H4 (cell line): Measurements from ENCODE around the gene BCAS2. TPM values are rescaled to one million over a fixed set of nuclear protein-coding genes. Genes with fewer than 3 reads are reported as not detected.
"Not testable (repeated sequence)": the region's sequence is repeated elsewhere in the genome, so short reads cannot be mapped to it uniquely, and the experiment has no call there.

Experiments
- DNase-seq: peaks from one replicate; pipeline ENCODE4 v3.0.0-alpha.2; 2015; ENCODE audit warnings: low spot score
- total RNA-seq: library from RNA; depleted of rRNA; stranded (reverse); fragments of >200 nt; shearing (Covaris generic); gene quantifications from 2 replicates; pipeline ENCODE4 v1.2.3, GENCODE V29; 2014; rRNA removed

BCAS2 gene
- 42.3 and 56.8 TPM in 2 replicates for total RNA-seq

DNA sequence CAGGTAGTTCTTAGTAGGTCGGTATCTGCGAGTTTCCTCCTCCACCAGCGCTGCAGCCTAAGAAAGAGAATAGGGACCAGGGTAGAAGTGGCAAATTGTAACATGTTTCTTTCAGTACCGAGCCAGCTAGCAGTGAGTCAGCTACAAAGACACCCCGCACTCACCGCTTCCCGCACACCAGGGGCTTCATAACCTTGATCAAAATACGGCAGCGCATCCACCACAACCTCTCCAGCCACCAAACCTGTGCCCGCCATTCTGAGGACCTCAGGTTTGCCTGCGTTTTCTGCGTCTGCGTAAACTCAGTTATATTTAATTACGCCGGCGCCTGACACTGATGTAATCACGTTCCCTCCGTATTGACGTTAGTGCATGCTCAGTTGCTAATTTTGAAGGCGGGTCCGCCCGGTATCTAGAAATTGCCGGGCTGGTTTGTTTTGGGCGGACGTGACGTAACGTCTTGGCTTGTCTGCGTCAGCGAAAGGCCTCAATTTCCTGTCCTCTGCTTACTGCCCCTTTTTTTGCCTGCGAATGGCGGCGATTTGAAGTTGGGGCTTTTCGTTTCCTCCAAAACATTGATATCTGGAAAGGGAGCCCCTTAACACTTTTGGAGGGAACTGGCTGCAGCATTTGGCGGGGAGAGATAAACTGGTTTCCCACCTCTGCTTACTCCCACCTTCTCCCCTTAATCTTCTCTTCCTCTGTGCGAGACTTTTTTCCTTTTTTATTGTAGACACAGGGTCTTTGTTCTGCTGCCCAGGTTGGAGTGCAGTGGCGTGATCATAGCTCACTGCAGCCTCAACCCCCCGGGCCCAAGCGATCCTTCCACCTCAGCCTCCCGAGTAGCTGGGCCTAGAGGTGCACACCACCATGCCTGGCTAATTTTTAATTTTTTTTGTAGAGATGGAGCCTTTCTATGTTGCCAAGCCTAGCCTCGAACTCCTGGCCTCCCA, at the start of gene BCAS2:
Gene BCAS2, minus strand, starts transcription at position 281 of the 953 bp plus-strand sequence. Its CDS starts 24 bp downstream, at position 257.
- DNase-seq = peak; percentile 94

DNA sequence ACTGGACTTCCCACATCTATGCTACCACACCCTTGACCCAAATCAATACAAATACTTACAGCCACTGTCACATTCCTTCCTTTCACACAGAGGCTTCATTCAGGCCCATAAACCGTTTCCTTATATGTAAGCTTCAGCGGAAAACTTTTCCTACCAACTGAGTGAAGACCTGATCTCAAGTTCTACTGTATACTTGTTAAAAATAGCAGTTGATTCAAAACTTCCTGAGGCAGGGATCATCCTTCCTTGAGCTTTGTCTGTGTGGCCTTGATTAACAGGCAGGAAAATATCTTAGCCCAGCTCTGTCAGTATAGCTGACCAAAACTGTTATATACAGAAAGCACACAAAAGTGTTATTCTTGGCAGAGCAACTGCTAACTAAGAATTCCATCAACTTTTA, 45.7 kb upstream of the BCAS2 start:
- no peak for DNase-seq

- DNase-seq = no peak
Measured at GRCh38 chr1:114623364-114623763, 41.9 kb upstream of the BCAS2 start.

GRCh38 chr1:114620419-114620818, 39.0 kb upstream of the BCAS2 start:
- DNase-seq = no peak

DNA sequence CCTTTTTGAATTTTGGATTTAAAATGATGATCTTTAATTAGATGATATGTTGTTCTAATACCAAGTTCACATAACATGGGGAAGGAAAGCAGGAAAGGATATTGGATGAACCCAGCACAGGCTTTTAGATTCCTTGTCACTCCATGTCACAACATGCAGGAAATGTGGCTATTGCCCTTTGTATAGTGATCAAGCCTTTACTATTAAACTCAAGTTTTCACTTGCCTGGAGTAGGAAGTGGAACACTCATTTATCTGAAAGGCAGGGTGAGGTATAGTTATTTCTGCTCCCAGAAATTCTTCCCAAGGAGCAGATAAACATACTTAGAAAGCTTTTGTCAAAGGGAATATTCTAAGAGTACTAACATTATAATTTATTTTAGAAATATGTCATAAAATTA, 37.2 kb upstream of the BCAS2 start:
- no peak for DNase-seq

- peak; percentile 13 for DNase-seq
Measured at GRCh38 chr1:114610546-114611245, 29.3 kb upstream of the BCAS2 start.

DNA sequence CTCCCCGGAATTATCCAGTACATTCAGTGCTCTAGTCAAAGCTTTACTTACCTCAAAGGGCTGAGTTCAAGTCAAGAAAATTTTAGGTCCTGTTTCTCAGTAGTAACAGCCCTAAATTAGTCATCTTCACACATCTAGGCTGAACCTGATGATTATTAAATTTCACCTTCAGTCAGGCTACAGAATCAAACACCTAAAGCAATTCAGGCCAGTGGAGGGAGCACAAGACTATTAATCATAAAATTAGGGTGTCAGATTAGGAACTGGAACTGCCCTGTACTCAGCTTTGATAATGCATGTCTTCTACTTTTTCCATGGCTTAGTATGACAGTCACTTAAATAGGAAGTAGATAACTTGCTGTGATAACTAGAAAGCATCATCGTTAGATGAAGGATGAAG, 28.4 kb upstream of the BCAS2 start:
- DNase-seq = no peak

GRCh38 chr1:114609026-114609425, 27.6 kb upstream of the BCAS2 start:
- DNase-seq = no peak

DNA sequence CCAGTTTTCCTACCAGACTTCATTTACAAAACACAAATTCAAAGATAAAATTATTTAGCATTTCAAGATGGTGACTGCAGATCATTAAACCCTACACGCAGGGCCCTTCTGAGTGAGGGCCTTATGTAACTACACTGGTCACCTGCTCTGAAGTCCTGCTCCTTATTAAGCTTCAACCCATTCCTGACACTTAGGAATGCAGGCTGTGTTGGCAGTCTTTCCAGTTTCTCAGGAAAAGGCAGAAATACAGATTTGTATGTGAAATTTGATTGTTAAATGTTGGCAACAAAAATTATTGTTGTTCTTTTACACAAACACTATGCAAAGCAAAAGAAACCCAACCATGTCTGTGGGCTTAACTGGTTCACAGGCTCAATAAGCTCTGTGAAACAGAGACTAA, 25.8 kb upstream of the BCAS2 start:
- no peak for DNase-seq

DNA sequence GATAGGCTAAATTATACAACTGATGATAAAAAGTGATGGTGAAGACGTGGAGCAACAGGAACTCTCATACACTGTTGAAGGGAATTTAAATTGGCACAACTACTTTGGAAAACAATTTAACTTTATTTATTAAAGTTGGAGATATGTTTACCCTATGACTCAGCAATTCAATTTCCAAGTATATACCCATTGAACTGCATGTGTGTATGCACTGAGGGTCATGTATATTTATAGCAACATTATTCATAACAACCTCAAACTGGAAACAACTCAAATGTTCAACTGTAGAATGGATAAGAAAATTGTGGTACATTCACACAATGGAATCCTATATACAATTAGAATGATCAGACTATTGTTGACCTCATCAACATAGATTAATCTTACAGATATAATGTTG, 16.5 kb upstream of the BCAS2 start:
- no peak for DNase-seq

GRCh38 chr1:114595602-114596001, 14.2 kb upstream of the BCAS2 start:
- no peak for DNase-seq

DNA sequence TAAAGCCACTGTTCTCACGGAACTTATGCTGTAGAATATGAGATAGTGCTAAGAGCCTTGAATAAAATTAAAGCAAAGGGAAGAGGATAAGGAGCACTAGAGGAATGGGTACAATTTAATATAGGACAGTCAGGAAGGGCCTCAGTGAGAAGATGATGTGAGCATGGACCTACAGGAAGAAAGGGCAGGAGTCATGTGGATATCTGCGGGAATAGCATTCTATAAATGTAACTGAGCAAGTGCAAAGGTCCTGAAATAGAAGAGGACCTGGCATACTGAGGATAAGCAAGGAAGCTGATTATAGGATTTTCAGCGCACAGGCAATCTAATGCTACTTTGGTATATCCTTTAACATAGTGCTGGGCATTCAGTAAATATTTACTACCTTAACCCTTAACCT, 12.6 kb upstream of the BCAS2 start:
- DNase-seq = no peak

GRCh38 chr1:114589122-114589521, 7.7 kb upstream of the BCAS2 start:
- no peak for DNase-seq

- no peak for DNase-seq
Measured at GRCh38 chr1:114588196-114588689, 6.8 kb upstream of the BCAS2 start.

DNA sequence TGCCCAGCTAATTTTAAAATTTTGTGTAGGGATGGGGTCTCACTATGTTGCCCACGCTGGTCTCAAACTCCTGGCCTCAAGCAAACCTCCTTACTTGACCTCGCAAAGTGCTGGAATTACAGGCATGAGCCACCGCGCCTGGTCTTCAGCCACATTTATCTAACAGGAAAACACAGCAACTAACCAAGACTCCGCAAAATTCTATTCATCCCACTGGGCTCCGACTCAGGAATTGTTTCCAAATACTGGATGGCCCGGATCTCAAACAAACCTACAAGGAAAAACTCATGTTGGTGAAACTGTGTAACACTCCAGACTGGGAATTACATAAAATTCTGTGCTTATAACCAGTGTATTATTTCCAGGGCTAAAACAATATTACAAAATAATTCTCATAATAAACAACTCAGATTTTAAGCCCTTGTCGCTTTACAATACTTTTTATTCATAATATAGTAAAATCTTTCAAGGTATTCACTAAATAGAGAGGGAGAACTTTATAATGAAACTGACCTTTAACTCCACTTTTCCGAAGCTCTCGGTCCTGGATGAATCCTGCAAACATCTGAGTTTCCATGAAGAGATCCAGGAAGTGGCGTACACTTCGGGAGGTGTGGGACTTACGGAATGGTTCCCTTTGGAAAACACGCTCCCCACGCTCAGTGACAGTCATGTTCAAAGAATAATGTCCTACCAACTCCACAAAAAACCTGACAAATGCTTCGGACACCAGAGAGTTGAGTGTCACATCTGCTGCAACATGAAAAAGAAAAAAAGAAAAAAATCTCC, 6.0 kb upstream of the BCAS2 start:
- no peak for DNase-seq

DNA sequence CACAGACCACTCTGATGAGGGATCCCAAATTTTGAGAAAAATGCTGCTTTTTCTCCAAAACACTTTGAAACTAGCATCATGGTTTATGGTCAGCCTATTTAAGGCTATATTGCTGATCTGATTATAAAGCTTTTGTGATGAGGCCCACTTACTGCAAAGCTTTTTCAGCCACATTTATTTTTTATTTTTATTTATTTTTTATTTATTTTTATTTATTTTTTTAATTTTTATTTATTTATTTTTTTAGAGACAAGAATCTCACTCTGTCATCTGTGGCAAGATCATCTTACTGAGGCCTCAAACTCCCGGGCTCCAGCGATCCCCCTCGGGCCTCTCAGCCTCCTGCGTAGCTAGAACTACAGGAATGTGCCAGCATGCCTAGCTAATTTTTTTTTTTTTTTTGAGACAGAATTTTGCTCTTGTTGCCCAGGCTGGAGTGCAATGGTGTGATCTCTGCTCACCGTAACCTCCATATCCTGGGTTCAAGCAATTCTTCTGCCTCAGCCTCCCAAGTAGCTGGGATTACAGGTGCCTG, 5.2 kb upstream of the BCAS2 start:
- no peak for DNase-seq

DNA sequence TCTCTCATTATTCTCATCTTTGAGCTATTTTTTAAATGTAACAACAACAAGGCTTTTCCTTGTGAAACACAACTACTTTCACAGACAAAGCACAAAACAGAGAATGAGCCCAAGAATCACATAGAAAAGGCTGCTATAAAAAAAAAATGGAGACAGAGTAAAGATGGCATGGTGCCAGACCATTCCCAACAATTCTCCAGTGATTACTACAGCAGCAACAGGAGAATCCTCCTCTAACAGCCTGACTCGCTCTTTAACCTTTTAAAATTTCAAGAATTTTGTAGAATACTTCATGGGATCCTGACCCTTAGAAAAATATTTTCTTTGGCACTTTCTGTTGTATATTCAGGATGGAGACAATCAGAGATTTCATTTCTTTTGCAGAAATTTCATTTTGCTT, 3.8 kb upstream of the BCAS2 start:
- no peak for DNase-seq

DNA sequence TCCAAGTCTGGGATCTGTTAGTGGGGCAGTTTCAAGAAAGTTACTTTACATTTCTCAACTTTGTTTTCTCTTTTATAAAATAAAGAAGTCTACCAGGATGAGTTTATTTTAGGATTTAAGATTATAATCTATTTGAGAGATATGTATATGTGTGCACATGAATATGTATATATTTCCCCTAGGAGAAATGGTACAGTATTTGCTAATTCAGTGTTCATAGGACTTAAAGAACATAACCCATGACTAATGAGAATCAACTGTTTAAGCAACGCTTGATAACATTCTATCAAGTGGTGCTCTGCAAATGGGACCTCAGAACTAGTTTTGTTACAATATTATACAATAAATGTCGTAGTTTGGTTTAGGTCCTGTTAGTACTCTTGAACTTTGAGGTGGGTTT, 7.0 kb downstream of the BCAS2 start:
- no peak for DNase-seq

- DNase-seq = no peak
Measured at GRCh38 chr1:114564141-114564540, 17.3 kb downstream of the BCAS2 start.

- DNase-seq = not testable (repeated sequence)
Measured at GRCh38 chr1:114562978-114563510, 18.4 kb downstream of the BCAS2 start.

DNA sequence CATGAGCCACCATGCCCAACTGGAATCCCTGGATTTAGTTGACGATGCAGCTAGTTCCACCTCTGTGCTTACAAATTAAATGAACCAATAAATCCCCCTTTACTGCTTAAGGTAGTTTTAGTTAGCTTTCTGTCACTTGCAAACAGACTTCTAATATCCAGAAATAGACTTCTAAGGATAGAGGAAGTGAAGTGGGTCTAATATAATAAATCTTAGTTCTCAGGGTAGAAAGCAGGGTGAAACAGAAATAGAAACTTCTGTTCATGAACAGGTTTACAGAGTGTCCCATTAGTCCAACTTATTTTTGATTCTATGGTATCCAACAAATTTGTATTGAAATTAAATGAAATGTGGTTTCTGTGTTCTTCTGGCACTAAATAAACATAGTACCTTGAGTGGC, 20.1 kb downstream of the BCAS2 start:
- DNase-seq = no peak
